Panc1 (cell line): Measurements from ENCODE around the gene MPC1. TPM values are rescaled to one million over a fixed set of nuclear protein-coding genes. Genes with fewer than 3 reads are reported as not detected.

ENCODE experiments used
- ATAC-seq: fragments of 200-7000 bp; cut with Tn5 transposase; 2 replicates; pipeline ENCODE4 v1.9.1; 2020; ENCODE audit warnings: mild to moderate bottlenecking, moderate library complexity
- BruUV-seq: library from RNA; stranded (reverse); fragments of 400-500 nt; replicated peaks from 2 replicates; lab custom pipeline; 2021; lab: Mats Ljungman, UMichigan
- CTCF ChIA-PET: fragments of 300-600 bp; sonication (Branson Sonifier 250); formaldehyde crosslinking; loops from one replicate; lab custom pipeline; 2022; ENCODE audit warnings: antibody characterized with exemption; lab: Charles Lee
- POLR2A ChIA-PET: fragments of 300-600 bp; sonication (Branson Sonifier 250); formaldehyde crosslinking; loops from one replicate; lab custom pipeline; 2022; ENCODE audit warnings: antibody characterized with exemption; lab: Charles Lee
- DNase-seq: peaks from one replicate; pipeline ENCODE4 v3.0.0-alpha.2; 2010; ENCODE audit warnings: low read depth, low spot score
- H3K27ac ChIP-seq: 2 replicates; pipeline ENCODE4 v1.5.1; 2011; ENCODE audit warnings: mild to moderate bottlenecking, low read length, inconsistent platforms
- H3K27me3 ChIP-seq: fragments of 200-500 bp; sonication (Bioruptor generic); 2 replicates; pipeline ENCODE4 v1.6.0; 2014; ENCODE audit warnings: low read length, inconsistent platforms; ENCODE audit not compliant: control insufficient read depth, insufficient read depth
- H3K36me3 ChIP-seq: fragments of 200-500 bp; sonication (Bioruptor generic); 2 replicates; pipeline ENCODE4 v1.5.1; 2014; ENCODE audit warnings: inconsistent platforms, mild to moderate bottlenecking, low read length, moderate library complexity; ENCODE audit not compliant: control insufficient read depth, insufficient read depth
- H3K4me1 ChIP-seq: 2 replicates; pipeline ENCODE4 v1.5.1; 2011; ENCODE audit warnings: inconsistent platforms, mild to moderate bottlenecking, low read length, moderate library complexity; ENCODE audit not compliant: control insufficient read depth, insufficient read depth
- H3K4me3 ChIP-seq, 2 experiments: 2 replicates each; pipeline ENCODE4 v1.5.1; 2011 to 2012; ENCODE audit warnings: low read depth in 2 of 2, low read length in 2 of 2, mild to moderate bottlenecking in 2 of 2, inconsistent platforms in 1 of 2, moderate library complexity in 1 of 2
- H3K9me3 ChIP-seq: fragments of 200-500 bp; sonication (Bioruptor generic); 2 replicates; pipeline ENCODE4 v1.5.1; 2014; ENCODE audit warnings: low read depth, mild to moderate bottlenecking, inconsistent platforms, low read length, moderate library complexity; ENCODE audit not compliant: control insufficient read depth, insufficient read depth
- POLR2AphosphoS5 ChIP-seq: IDR thresholded peaks from 2 replicates; pipeline ENCODE4 v1.6.1; 2012; ENCODE audit warnings: mild to moderate bottlenecking, low read depth, low read length, moderate library complexity
- REST ChIP-seq, 2 experiments: IDR thresholded peaks; 2 replicates each; pipeline ENCODE4 v1.6.1; 2011 to 2012; ENCODE audit warnings: low read depth in 2 of 2, control low read depth in 1 of 2, low read length in 1 of 2, mild to moderate bottlenecking in 1 of 2, moderate library complexity in 1 of 2; ENCODE audit not compliant: insufficient read depth in 1 of 2
- SIN3A ChIP-seq: IDR thresholded peaks from 2 replicates; pipeline ENCODE4 v1.6.1; 2012; ENCODE audit warnings: low read depth, mild to moderate bottlenecking, low read length, moderate library complexity, borderline replicate concordance; ENCODE audit not compliant: insufficient read depth
- TCF7L2 ChIP-seq: IDR thresholded peaks from 2 replicates; pipeline ENCODE4 v1.6.1; 2011; ENCODE audit warnings: mild to moderate bottlenecking, low read depth, low read length, inconsistent platforms
- in situ Hi-C: cut with HindIII; loops from 2 replicates; pipeline ENCODE4 v1.10.0; 2016; ENCODE audit warnings: low sequenced_read_pairs, low pct_unique_long_range_greater_than_20kb
- intact Hi-C: fragments of 100-400 bp; cut with micrococcal nuclease; formaldehyde crosslinking; loops from one replicate; pipeline ENCODE4 v1.10.0; 2022; ENCODE audit not compliant: unreplicated experiment
- total RNA-seq: library from RNA; stranded (reverse); gene quantifications from one replicate; pipeline ENCODE4 v1.2.1, GENCODE V29; 2021; ENCODE audit not compliant: unreplicated experiment
- TF ChIP-seq, protein P1 (sequence below): fragments of 450-650 bp; IDR thresholded peaks from 2 replicates; pipeline ENCODE4 v1.5.1; 2017; ENCODE audit warnings: mild to moderate bottlenecking

MPC1 gene
- total RNA-seq, 1 experiment from 2014 or later: 7.0 TPM

DNA sequence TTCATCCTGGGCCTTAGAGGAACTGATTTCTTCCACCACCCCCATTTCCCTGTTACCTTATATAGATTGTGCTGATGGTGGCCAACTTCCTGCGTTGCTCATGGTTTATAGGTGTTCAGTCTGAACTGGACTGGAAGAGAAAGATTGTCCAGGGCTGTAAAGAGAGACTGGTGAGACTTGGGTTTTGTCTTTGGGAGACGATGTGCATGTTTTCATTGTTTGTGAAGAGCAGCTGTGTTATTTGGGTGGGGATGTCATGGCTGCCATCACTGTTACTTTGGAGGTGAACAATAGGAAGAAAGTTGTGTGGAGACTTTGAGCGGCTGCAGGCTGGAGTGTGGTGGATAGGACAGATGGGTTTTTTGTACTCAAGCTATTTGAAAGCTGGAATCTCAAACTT lies 15.6 kb upstream of the MPC1 start:
- no TSS peak for BruUV-seq
- TF ChIP-seq SIN3A: no peak
- TF ChIP-seq, protein P1, sequence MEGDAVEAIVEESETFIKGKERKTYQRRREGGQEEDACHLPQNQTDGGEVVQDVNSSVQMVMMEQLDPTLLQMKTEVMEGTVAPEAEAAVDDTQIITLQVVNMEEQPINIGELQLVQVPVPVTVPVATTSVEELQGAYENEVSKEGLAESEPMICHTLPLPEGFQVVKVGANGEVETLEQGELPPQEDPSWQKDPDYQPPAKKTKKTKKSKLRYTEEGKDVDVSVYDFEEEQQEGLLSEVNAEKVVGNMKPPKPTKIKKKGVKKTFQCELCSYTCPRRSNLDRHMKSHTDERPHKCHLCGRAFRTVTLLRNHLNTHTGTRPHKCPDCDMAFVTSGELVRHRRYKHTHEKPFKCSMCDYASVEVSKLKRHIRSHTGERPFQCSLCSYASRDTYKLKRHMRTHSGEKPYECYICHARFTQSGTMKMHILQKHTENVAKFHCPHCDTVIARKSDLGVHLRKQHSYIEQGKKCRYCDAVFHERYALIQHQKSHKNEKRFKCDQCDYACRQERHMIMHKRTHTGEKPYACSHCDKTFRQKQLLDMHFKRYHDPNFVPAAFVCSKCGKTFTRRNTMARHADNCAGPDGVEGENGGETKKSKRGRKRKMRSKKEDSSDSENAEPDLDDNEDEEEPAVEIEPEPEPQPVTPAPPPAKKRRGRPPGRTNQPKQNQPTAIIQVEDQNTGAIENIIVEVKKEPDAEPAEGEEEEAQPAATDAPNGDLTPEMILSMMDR: no peak
- no peak for TF ChIP-seq TCF7L2
- no peak for TF ChIP-seq POLR2AphosphoS5
- Histone ChIP-seq H3K27ac (no peak overlapping the region), H3K4me1 (no peaks in the 10 kb centered on the region), H3K9me3 (no peaks in the 10 kb centered on the region), H3K4me3 (no peak overlapping the region), H3K27me3 (no peaks in the 10 kb centered on the region), H3K36me3 (no peaks in the 10 kb centered on the region)
- in situ Hi-C loops (no loop called here), intact Hi-C loops (no loop called here)
- DNase-seq (no peak), ATAC-seq (no peak)
- ChIA-PET CTCF (interaction anchor here (0.6 to 1.1 kb wide), 2 partner anchors 85 to 122 kb away, joined by 4 to 10 read pairs; no protein-coding TSS in a partner anchor), POLR2A (no interaction called here)

DNA sequence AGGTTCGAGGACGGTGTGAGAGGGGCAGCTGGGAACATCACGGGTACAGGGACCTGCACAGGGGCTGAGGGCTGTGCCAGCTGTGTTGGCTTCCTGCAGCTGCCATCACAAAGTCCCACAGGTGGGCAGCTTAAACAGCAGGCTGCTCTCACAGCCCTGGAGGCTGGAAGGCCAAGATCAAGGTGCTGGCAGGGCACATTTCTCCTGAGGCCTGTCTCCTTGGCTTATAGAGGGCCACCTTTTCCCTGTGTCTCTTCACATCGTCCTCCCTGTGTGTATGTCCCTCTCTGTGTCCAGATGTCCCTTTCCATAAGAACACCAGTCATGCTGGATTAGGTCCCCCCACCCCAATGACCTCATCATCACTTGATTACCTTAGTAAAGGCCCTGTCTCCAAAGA lies 15.1 kb upstream of the MPC1 start:
- intact Hi-C loops: no loop called here
- ChIA-PET POLR2A (no interaction called here), CTCF (no interaction called here)
- ATAC-seq (no peak), DNase-seq (no peak)
- H3K27ac ChIP-seq: no peak overlapping the region
- BruUV-seq: no TSS peak
- H3K4me1 ChIP-seq: no peaks in the 10 kb centered on the region
- no peaks in the 10 kb centered on the region for H3K27me3 ChIP-seq
- H3K4me3 ChIP-seq: no peak overlapping the region
- no peaks in the 10 kb centered on the region for H3K9me3 ChIP-seq
- in situ Hi-C loops: no loop called here
- H3K36me3 ChIP-seq: no peaks in the 10 kb centered on the region
- TF ChIP-seq POLR2AphosphoS5 (no peak), REST (IDR thresholded peaks at IDR 0.05; ENCODE audit: insufficient read depth in 1 of 2, low read depth in 2 of 2, low read length in 1 of 2) (no peak), SIN3A (no peak), TCF7L2 (no peak)
- TF ChIP-seq, protein P1: no peak
